ENCODE results near the gene RGS9.
A peak's percentile ranks its signal among the peaks of the same experiment; 100 is the strongest.
"Not testable (repeated sequence)": the region's sequence is repeated elsewhere in the genome, so short reads cannot be mapped to it uniquely, and the experiment has no call there.

Gene RGS9

DNA sequence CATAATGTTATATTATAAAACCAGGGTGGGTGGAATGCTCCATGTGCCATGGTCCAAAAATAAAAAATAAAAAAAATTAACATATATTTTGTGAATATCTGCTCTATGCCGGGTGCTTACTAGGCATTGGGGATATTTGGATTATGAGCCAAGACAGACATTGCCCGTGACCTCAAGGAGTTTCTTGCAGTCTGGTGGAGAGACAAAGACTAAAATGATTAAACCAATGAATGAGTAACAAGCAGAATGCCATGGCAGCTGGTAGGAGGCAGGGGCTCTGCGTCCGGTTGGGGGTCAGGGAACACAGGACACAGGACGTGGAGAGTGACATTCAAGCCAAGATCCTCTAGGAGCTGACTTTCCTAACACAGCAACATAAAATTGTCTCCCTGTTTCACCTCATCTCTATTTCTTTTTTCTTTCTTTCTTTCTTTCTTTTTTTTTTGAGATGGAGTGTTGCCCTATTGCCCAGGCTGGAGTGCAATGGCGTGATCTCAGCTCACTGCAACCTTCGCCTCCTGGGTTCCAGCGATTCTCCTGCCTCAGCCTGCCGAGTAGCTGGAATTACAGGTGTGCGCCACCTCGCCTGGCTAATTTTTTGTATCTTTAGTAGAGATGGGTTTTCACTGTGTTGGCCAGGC lies 35.4 kb downstream of the RGS9 start:
- H3K27ac Mint-ChIP-seq = no peak overlapping the region
- H3K4me3 Mint-ChIP-seq = no peak overlapping the region

DNA sequence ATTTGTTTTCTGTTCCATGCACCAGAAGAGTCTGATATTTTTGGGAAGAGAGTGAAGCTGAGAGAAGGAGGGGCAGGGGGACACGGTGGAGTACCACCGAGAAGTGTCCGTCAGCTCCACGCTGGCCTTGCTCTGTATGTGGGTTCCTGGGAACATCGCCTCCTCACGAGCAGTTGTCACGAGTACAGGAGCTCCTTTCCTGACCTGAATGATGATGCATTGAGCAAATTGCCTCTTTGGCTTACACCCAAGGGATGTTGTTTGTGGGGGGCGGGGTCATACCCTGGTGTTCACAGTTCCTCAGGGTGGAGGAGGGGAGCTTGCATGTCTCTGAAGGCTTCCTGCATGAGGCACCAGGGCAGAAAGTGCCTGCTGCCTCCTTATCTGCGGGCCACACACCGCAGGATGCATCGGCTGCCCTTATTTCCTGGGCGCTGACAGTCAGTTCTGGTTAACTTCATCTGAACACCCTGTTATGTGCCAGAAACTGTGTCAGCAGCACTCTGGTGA lies 36.2 kb downstream of the RGS9 start:
- Mint-ChIP-seq H3K4me3 (no peak overlapping the region), H3K36me3 (ENCODE audit: insufficient read depth) (no peaks in the 10 kb centered on the region), H3K27me3 (no peaks in the 10 kb centered on the region), H3K27ac (no peak overlapping the region), H3K9me3 (peaks cover 7 to 15% of the 10 kb centered on the region in 2 donors), H3K4me1 (ENCODE audit: low read depth in 2 of 2) (peaks cover 24 to 33% of the 10 kb centered on the region in 2 donors)
- peak; percentile 98 for ATAC-seq (replicated peaks)
- DNase-seq = peak; percentile 75 to 82 (median 80)

More for the DNA sequence above, 35.4 kb downstream of the RGS9 start:
- Mint-ChIP-seq H3K27me3 (no peaks in the 10 kb centered on the region), H3K4me1 (ENCODE audit: low read depth in 2 of 2) (peaks cover 23 to 32% of the 10 kb centered on the region in 2 donors), H3K9me3 (peaks cover 7 to 13% of the 10 kb centered on the region in 2 donors), H3K36me3 (ENCODE audit: insufficient read depth) (no peaks in the 10 kb centered on the region)
- DNase-seq (no peak), ATAC-seq (replicated peaks) (no peak)

DNA sequence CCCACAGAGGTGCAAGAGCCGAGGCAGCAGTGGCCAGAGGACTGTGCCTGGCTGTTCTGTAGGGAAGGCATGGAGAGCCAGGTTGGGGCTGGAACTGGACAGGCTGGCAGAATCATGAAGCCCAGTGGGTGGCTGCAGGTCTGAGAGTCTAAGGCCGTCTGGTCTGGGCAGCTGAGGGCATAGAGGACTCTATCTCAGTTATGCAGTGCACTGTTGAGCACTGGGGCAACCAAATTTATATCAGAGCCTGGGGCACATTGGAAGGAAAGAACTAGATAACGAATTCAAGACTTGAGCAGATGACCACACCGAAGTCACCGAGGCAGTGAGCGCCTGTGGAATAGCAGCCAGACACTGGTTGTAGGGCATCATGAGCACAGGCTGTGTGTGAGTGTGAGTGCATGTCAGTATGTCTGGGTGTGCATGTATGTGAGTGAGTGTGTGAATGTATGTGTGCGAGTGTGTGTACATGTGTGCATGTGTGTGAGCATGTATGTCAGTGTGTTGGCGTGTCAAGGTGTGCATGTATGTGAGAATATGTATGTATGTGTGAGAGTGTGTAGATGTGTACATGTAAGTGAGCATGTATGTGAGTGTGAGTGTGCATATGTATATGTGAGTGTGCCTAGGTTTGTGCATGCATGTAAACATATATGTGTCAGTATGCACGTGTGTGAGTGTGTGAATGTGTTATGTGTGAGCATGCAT lies 37.0 kb downstream of the RGS9 start:
- H3K27ac Mint-ChIP-seq = no peak overlapping the region
- ATAC-seq (replicated peaks) (no peak), DNase-seq (no peak)
- H3K9me3 Mint-ChIP-seq = peaks cover 7 to 15% of the 10 kb centered on the region in 2 donors
- no peaks in the 10 kb centered on the region for H3K36me3 Mint-ChIP-seq (ENCODE audit: insufficient read depth)
- peaks cover 31 to 40% of the 10 kb centered on the region in 2 donors for H3K4me1 Mint-ChIP-seq (ENCODE audit: low read depth in 2 of 2)
- H3K4me3 Mint-ChIP-seq = no peak overlapping the region
- no peaks in the 10 kb centered on the region for H3K27me3 Mint-ChIP-seq

DNA sequence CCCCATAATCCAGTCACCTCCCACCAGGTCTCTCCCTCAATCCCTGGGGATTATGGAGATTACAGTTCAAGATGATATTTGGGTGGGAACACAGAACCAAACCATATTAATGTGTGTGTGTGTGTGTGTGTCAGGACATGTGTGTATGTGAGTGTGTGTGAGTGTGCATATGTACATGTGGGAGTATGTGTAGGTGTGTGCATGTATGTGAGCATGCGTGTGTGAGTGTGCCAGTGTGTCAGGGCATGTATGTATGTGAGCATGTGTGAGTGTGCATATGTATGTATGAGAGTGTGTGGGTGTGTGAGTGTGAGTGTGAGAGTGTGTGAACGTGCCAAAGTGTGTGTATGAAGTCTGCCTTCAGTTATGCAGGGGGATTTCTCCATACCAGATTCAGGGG lies 37.8 kb downstream of the RGS9 start:
- ATAC-seq (replicated peaks) (no peak), DNase-seq (no peak)
- Mint-ChIP-seq H3K27me3 (no peaks in the 10 kb centered on the region), H3K4me1 (ENCODE audit: low read depth in 2 of 2) (peaks cover 39 to 48% of the 10 kb centered on the region in 2 donors), H3K4me3 (no peak overlapping the region), H3K27ac (no peak overlapping the region), H3K36me3 (ENCODE audit: insufficient read depth) (peaks cover 3% of the 10 kb centered on the region), H3K9me3 (peaks cover 7 to 15% of the 10 kb centered on the region in 2 donors)

DNA sequence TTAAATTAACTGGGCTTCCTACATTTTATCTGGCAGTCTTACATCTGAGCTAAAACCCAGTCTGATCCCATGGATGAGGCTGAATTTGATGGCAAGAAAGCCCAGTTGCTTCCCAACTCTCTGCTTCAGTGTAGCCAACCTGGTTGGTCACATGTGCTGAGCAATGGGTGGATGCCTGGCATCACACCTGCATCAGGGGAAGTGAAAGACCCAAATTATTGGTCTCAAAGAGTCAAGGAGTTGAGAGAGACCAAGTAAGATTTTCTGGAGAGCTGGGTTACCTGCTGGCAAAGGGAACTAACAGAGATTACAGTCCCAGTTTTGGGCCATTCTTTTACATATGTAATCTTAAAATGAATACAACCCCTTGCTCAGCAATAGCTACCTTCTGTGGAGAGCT lies 38.8 kb downstream of the RGS9 start:
- Mint-ChIP-seq H3K4me3 (no peak overlapping the region), H3K9me3 (peaks cover 7 to 15% of the 10 kb centered on the region in 2 donors), H3K4me1 (ENCODE audit: low read depth in 2 of 2) (peaks cover 49 to 58% of the 10 kb centered on the region in 2 donors), H3K36me3 (ENCODE audit: insufficient read depth) (peaks cover 3% of the 10 kb centered on the region), H3K27ac (peak overlapping the region in 1 of 2 donors; percentile 8), H3K27me3 (no peaks in the 10 kb centered on the region)
- no peak for ATAC-seq (replicated peaks)
- DNase-seq = no peak

DNA sequence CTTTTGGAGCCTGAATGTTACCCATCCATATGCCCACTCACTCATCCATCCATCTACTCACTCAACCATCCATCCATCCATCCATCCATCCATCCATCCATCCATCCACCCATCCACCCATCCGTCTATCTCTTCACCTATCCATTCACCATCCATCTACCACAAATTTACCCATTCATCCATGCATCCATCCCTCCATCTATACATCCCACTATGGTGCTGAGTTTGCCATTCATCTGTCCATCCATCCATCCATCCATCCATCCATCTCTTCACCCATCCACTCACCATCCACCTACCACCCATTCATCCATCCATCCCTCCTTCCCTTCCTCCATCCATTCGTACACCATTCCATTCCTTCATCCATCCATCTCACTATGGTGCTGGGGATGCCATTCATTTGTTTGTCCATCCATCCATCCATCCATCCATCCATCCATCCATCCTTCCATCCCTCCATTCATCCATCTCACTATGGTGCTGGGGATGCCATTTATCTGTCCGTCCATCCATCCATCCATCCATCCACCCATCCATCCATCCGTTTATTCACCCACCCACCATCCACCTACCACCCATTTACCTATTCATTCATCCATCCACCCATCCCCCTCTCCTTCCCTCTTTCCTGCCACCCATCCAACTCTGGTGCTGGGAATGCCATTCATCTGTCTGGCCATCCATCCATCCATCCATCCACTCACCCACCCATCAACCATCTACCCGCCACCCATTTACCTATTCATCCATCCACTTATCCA lies 39.7 kb downstream of the RGS9 start:
- Mint-ChIP-seq H3K4me3 (peak overlapping the region in 1 of 2 donors; percentile 7), H3K36me3 (ENCODE audit: insufficient read depth) (peaks cover 3% of the 10 kb centered on the region), H3K27ac (peak overlapping the region; percentile 58 to 79), H3K27me3 (no peaks in the 10 kb centered on the region), H3K4me1 (ENCODE audit: low read depth in 2 of 2) (peaks cover 53 to 58% of the 10 kb centered on the region in 2 donors), H3K9me3 (peaks cover 7 to 15% of the 10 kb centered on the region in 2 donors)
- no peak for ATAC-seq (replicated peaks)
- DNase-seq = no peak

DNA sequence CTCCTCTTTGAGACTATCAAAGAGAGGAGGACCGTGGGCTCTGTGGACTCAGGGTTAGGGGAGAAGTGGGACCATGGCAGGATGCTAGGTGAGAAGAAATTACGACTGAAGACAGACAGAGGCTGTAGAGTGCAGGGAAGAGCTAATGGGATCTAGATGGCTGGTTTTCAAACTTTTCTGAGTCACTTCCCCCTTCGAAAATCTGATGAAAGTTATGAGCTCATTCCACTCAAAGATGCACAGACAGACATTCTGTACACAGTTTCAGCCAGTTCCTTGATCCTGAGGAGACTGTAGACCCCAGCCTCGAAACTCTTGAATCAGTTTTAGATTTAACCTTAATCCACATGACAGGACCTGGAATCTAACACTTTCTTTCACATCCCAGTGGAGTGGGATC lies 40.7 kb downstream of the RGS9 start:
- Mint-ChIP-seq H3K27ac (peak overlapping the region; percentile 58 to 79), H3K27me3 (no peaks in the 10 kb centered on the region), H3K36me3 (ENCODE audit: insufficient read depth) (peaks cover 3% of the 10 kb centered on the region), H3K9me3 (peaks cover 7 to 15% of the 10 kb centered on the region in 2 donors), H3K4me1 (ENCODE audit: low read depth in 2 of 2) (peaks cover 62 to 63% of the 10 kb centered on the region in 2 donors), H3K4me3 (no peak overlapping the region)
- DNase-seq (no peak), ATAC-seq (replicated peaks) (no peak)

DNA sequence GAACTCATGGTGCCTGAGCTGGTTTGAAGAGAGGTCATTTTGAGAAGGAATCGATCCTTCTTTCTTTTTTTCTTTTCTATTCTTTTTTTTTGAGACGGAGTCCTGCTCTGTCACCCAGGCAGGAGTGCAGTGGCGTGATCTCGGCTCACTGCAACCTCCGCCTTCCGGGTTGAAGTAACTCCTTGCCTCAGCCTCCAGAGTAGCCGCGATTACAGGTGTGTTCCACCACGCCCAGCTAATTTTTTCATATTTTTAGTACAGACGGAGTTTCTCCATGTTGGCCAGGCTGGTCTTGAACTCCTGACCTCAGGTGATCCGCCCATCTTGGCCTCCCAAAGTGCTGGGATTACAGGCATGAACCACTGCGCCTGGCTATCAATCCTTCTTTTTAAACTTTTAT lies 43.1 kb downstream of the RGS9 start:
- Mint-ChIP-seq H3K4me1 (ENCODE audit: low read depth in 2 of 2) (peaks cover 76 to 78% of the 10 kb centered on the region in 2 donors), H3K9me3 (peaks cover 7 to 15% of the 10 kb centered on the region in 2 donors), H3K27ac (peak overlapping the region; percentile 93 to 94), H3K4me3 (peak overlapping the region; percentile 77 to 87)
- H3K36me3 Mint-ChIP-seq (ENCODE audit: insufficient read depth); H3K27me3 Mint-ChIP-seq; DNase-seq: not testable (repeated sequence)
- peak; percentile 14 for ATAC-seq (replicated peaks)

DNA sequence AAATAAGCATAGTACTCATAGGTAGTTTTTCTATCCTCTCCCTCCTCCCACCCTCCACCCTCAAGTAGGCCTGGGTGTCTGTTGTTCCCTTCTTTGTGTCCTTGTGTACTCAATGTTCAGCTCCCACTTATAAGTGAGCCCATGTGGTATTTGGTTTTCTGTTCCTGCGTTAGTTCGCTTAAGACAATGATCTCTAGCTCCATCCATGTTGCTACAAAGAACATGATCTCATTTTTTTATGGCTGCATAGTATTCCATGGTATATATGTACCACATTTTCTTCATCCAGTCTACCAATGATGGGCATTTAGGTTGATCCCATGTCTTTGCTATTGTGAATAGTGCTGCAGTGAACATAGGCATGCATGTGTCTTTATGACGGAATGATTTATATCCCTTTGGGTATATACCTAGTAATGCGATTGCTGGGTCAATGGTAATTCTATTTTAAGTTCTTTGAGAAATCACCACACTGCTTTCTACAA lies 43.6 kb downstream of the RGS9 start:
- Mint-ChIP-seq H3K27ac (peak overlapping the region; percentile 93 to 94), H3K4me3 (peak overlapping the region; percentile 77 to 87), H3K4me1 (ENCODE audit: low read depth in 2 of 2) (peaks cover 74 to 78% of the 10 kb centered on the region in 2 donors), H3K9me3 (peaks cover 7 to 15% of the 10 kb centered on the region in 2 donors)
- ATAC-seq (replicated peaks); H3K27me3 Mint-ChIP-seq; H3K36me3 Mint-ChIP-seq (ENCODE audit: insufficient read depth); DNase-seq: not testable (repeated sequence)

DNA sequence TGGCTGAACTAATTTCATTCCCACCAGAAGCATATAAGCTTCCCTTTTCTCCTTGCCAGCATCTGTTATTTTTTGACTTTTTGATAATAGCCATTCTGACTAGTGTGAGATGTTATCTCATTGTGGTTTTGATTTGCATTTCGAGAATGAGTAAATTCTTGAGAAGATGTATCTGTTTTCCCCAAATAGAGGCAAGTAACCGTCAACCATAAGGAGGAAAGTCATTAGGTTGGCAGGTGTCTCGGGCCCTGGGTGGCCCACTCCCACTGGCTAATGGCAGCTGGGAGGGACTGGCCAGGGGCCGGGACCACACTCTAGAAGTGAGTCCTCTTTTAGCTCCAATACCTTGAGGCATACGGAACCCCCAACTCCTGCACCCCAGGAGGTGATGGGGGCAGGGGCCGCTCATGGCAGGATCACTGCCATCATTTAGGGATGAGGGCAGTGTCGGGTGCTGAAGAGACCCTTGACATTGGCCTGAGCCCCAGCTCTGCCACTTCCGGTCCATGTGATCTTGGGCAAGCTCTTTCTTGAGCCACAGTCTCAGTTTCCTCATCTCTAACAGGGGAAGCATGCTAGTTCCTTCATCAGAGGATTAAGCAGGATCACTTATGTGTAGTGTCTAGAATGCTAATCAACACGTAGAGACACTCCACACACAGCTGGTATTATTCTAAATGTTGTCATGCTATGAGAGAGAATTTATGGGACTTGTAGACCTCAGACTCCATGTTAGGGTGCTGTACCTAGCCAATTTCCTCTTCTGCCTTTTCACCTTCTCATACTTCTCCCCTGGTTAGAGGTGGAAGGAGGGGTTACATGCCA lies 44.3 kb downstream of the RGS9 start:
- Mint-ChIP-seq H3K27ac (peak overlapping the region; percentile 93 to 94), H3K9me3 (peaks cover 7 to 13% of the 10 kb centered on the region in 2 donors), H3K4me3 (peak overlapping the region; percentile 77 to 87), H3K36me3 (ENCODE audit: insufficient read depth) (peaks cover 3% of the 10 kb centered on the region), H3K27me3 (no peaks in the 10 kb centered on the region), H3K4me1 (ENCODE audit: low read depth in 2 of 2) (peaks cover 70 to 76% of the 10 kb centered on the region in 2 donors)
- no peak for DNase-seq
- no peak for ATAC-seq (replicated peaks)

DNA sequence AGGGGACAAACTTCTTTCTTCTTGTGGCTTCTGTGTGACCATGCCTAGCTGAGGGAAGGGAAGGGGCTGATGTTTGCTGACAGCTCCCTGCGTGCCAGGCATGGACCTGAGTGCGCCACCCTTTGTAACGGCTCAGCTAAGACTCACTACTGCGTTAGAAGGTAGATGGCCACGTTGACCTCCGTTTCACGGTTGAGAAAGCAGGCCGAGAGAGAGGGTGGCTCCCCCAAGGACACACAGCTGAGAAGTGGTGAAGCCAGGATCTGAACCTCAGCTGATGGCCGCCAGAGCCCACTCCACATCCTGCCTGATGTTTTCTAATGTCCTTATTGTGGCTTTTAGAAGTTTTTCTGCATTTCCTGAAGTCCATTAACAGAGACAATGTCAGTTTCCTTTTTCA lies 45.1 kb downstream of the RGS9 start:
- no peak for ATAC-seq (replicated peaks)
- peaks cover 2 to 5% of the 10 kb centered on the region in 2 donors for H3K9me3 Mint-ChIP-seq
- H3K36me3 Mint-ChIP-seq (ENCODE audit: insufficient read depth) = peaks cover 3% of the 10 kb centered on the region
- H3K27me3 Mint-ChIP-seq = no peaks in the 10 kb centered on the region
- peak overlapping the region; percentile 93 to 94 for H3K27ac Mint-ChIP-seq
- peaks cover 63 to 68% of the 10 kb centered on the region in 2 donors for H3K4me1 Mint-ChIP-seq (ENCODE audit: low read depth in 2 of 2)
- DNase-seq = no peak
- H3K4me3 Mint-ChIP-seq = peak overlapping the region; percentile 77 to 87

DNA sequence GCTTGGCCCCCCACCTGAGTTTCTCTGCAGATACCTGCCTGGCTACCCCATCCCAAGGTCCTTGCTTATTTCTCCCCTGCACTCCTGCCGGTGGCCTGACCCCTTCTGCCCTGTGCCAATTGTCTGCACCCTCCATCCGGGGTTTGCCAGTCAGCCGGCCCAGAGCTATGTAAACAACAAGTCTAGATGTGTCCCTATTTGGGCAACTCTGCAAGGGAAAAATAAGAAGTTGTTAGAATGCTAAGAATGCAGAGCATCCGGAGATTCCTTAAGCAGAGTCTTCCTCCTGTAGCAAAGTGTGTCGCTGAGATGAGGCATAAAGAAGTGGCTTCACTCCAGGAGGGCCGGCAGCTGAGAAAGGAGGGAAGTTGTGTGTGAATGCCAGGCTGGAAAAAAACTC lies 46.6 kb downstream of the RGS9 start:
- H3K9me3 Mint-ChIP-seq = no peaks in the 10 kb centered on the region
- DNase-seq = no peak
- no peaks in the 10 kb centered on the region for H3K27me3 Mint-ChIP-seq
- peak overlapping the region in 1 of 2 donors; percentile 8 for H3K4me3 Mint-ChIP-seq
- no peak for ATAC-seq (replicated peaks)
- H3K27ac Mint-ChIP-seq = peak overlapping the region; percentile 68 to 94
- H3K36me3 Mint-ChIP-seq (ENCODE audit: insufficient read depth) = peaks cover 3% of the 10 kb centered on the region
- H3K4me1 Mint-ChIP-seq (ENCODE audit: low read depth in 2 of 2) = peaks cover 54 to 57% of the 10 kb centered on the region in 2 donors

All from effector memory CD8-positive, alpha-beta T cell (primary cell).